ENCODE data around the gene HTATIP2. TPM values are rescaled to one million over a fixed set of nuclear protein-coding genes. Genes with fewer than 3 reads are reported as not detected.
A peak's percentile ranks its signal among the peaks of the same experiment; 100 is the strongest.

The HTATIP2 gene
- total and polyA plus RNA-seq, 9 of the 15 experiments (the other 6 are each of a cell fraction or from before 2014, with no cell fraction given), result 48.3 to 90.9 (median 64.4) TPM

- POLR2A ChIA-PET, result no interaction called here
- DNase-seq (ENCODE audit: extremely low read depth in 1 of 4, low spot score in 3 of 4) (peak in 2 of 4 experiments; percentile 30 to 46), ATAC-seq (peak; percentile 90), FAIRE-seq (peak; percentile 70)
- BruUV-seq (replicated peaks), result no TSS peak
- peaks cover 3 to 16% of the 10 kb centered on the region in 2 experiments; a peak in 4 of 5 replicates for H3K27me3 ChIP-seq (ENCODE audit: control insufficient read depth in 2 of 2, insufficient read depth in 2 of 2, low read length in 2 of 2)
- no peak overlapping the region for H2AFZ ChIP-seq (ENCODE audit: low read depth, low read length)
- H4K20me1 ChIP-seq (replicated peaks; ENCODE audit: control insufficient read depth, insufficient read depth, low read length), result no peaks in the 10 kb centered on the region
- 1% methylated on average over 9 of the region's 9 CpGs for WGBS (ENCODE audit: insufficient coverage, low coverage, missing lambda C conversion rate)
- no peak overlapping the region for H3K4me3 ChIP-seq
- no peak overlapping the region for H3K27ac ChIP-seq (ENCODE audit: extremely low read depth, low read depth, low read length)
- intact Hi-C loops (cut with micrococcal nuclease) (loop anchor here (2.0 to 5.0 kb wide), 4 partner anchors 90 to 430 kb away; no protein-coding TSS in a partner anchor), in situ Hi-C loops (cut with MboI) (loop anchor here (10.0 kb wide), 2 partner anchors 203 to 403 kb away; no protein-coding TSS in a partner anchor)
- H3K9me1 ChIP-seq (ENCODE audit: control insufficient read depth, insufficient read depth, low read length), result no peaks in the 10 kb centered on the region
- no peaks in the 10 kb centered on the region for H3K9me3 ChIP-seq (replicated peaks; ENCODE audit: control insufficient read depth, insufficient read depth, low read depth, low read length)
- H3K4me1 ChIP-seq (replicated peaks in 1 of 2; ENCODE audit: control insufficient read depth in 2 of 2, insufficient read depth in 2 of 2, low read length in 2 of 2), result peaks cover 0 to 4% of the 10 kb centered on the region in 2 experiments; a peak in 2 of 5 replicates
- H3K4me2 ChIP-seq (ENCODE audit: insufficient read depth, low read length), result no peak overlapping the region
- TF ChIP-seq RAD21 (CRISPR knock-in tag; conservative IDR thresholded peaks at IDR 0.05 in 1 of 2, IDR thresholded peaks at IDR 0.05 in 1 of 2) (peak in 1 of 2 experiments; percentile 62; a peak in 2 of 4 replicates), REST (IDR thresholded peaks at IDR 0.05; ENCODE audit: borderline replicate concordance) (peak; percentile 4; the same call in 1 of the 2 replicates), REST (CRISPR knock-in tag; IDR thresholded peaks at IDR 0.05; ENCODE audit: low read depth) (no peak), TCF7 (IDR thresholded peaks at IDR 0.05; ENCODE audit: borderline replicate concordance) (no peak), CTCF (IDR thresholded peaks at IDR 0.05 in 2 of 3, conservative IDR thresholded peaks at IDR 0.05 in 1 of 3; ENCODE audit: insufficient read depth in 2 of 3, low read depth in 1 of 3, low read length in 3 of 3) (peak; percentile 40 to 55 (median 53))
- no peaks in the 10 kb centered on the region for H3K36me3 ChIP-seq (ENCODE audit: control insufficient read depth, insufficient read depth, low read length)
- CTCF ChIA-PET (ENCODE audit: low intra/inter-chr PET ratio), result interaction anchor here (1.0 to 1.4 kb wide), 3 partner anchors 387 to 433 kb away, joined by 3 to 5 read pairs (median 5); no protein-coding TSS in a partner anchor
- H3K79me2 ChIP-seq (ENCODE audit: control insufficient read depth, insufficient read depth, low read length), result no peaks in the 10 kb centered on the region
- H3K9ac ChIP-seq (ENCODE audit: insufficient read depth in 1 of 2, low read depth in 2 of 2, low read length in 2 of 2), result no peak overlapping the region
Observed at GRCh38 chr11:20337526-20338154, 25.9 kb upstream of the HTATIP2 start.

Data from K562 (cell line).